Renal pelvis (tissue), 4 donors: Measurements from ENCODE around the gene KDM4B. TPM values are rescaled to one million over a fixed set of nuclear protein-coding genes. Genes with fewer than 3 reads are reported as not detected.
"Not testable (repeated sequence)": the region's sequence is repeated elsewhere in the genome, so short reads cannot be mapped to it uniquely, and the experiment has no call there.

Experiments used
- DNase-seq: peaks from one replicate; pipeline ENCODE4 v3.0.0-alpha.2; 2013
- polyA plus RNA-seq, 3 donors: library from polyadenylated mRNA; unstranded; fragments of 120-200 nt; gene quantifications; one replicate each; pipeline ENCODE4 v1.2.1, GENCODE V29; 2013; ENCODE audit not compliant: insufficient read length in 3 of 3

Gene KDM4B
- polyA plus RNA-seq, 3 donors: 26.8 to 31.8 (median 28.7) TPM

- DNase-seq: no peak
Measured at GRCh38 chr19:5011476-5012238, 42.7 kb downstream of the KDM4B start.

- no peak for DNase-seq
Measured at GRCh38 chr19:5012688-5013457, 44.0 kb downstream of the KDM4B start.

GRCh38 chr19:5013761-5014160, 44.8 kb downstream of the KDM4B start:
- no peak for DNase-seq

- no peak for DNase-seq
Measured at GRCh38 chr19:5014941-5015340, 46.0 kb downstream of the KDM4B start.

- DNase-seq: no peak
Measured at GRCh38 chr19:5016268-5016667, 47.4 kb downstream of the KDM4B start.

- no peak for DNase-seq
Measured at GRCh38 chr19:5016781-5017180, 47.9 kb downstream of the KDM4B start.

- DNase-seq: no peak
Measured at GRCh38 chr19:5017235-5017634, 48.3 kb downstream of the KDM4B start.

- no peak for DNase-seq
Measured at GRCh38 chr19:5018224-5019015, 49.5 kb downstream of the KDM4B start.

- no peak for DNase-seq
Measured at GRCh38 chr19:5020368-5020767, 51.5 kb downstream of the KDM4B start.

GRCh38 chr19:5021046-5021445, 52.1 kb downstream of the KDM4B start:
- no peak for DNase-seq

GRCh38 chr19:5022066-5022860, 53.4 kb downstream of the KDM4B start:
- no peak for DNase-seq

- no peak for DNase-seq
Measured at GRCh38 chr19:5023128-5023571, 54.2 kb downstream of the KDM4B start.

GRCh38 chr19:5024282-5024681, 55.4 kb downstream of the KDM4B start:
- DNase-seq: no peak

GRCh38 chr19:5025027-5025426, 56.1 kb downstream of the KDM4B start:
- DNase-seq: no peak

- no peak for DNase-seq
Measured at GRCh38 chr19:5026706-5027273, 57.9 kb downstream of the KDM4B start.

- no peak for DNase-seq
Measured at GRCh38 chr19:5028229-5028886, 59.4 kb downstream of the KDM4B start.

- not testable (repeated sequence) for DNase-seq
Measured at GRCh38 chr19:5029596-5029995, 60.7 kb downstream of the KDM4B start.

- DNase-seq: no peak
Measured at GRCh38 chr19:5030136-5030820, 61.4 kb downstream of the KDM4B start.

- DNase-seq: no peak
Measured at GRCh38 chr19:5030822-5031221, 61.9 kb downstream of the KDM4B start.
